GM18498 (cell line): ENCODE measurements around the gene ATP6V0E2.
A peak's percentile ranks its signal among the peaks of the same experiment; 100 is the strongest.

Experiments
- ATAC-seq: cut with Tn5 transposase; IDR thresholded peaks from one replicate; pipeline ENCODE4 v1.9.1; 2021; ENCODE audit warnings: mild to moderate bottlenecking, moderate library complexity; ENCODE audit not compliant: unreplicated experiment

Gene ATP6V0E2

GRCh38 chr7:149861728-149862045, 12.1 kb upstream of the ATP6V0E2 start:
- no peak for ATAC-seq

GRCh38 chr7:149862156-149862555, 11.6 kb upstream of the ATP6V0E2 start:
- no peak for ATAC-seq

GRCh38 chr7:149863500-149863899, 10.3 kb upstream of the ATP6V0E2 start:
- ATAC-seq = no peak

GRCh38 chr7:149864023-149864422, 9.7 kb upstream of the ATP6V0E2 start:
- ATAC-seq = no peak

GRCh38 chr7:149864751-149865150, 9.0 kb upstream of the ATP6V0E2 start:
- ATAC-seq = no peak

GRCh38 chr7:149865437-149865836, 8.3 kb upstream of the ATP6V0E2 start:
- no peak for ATAC-seq

GRCh38 chr7:149866139-149866778, 7.5 kb upstream of the ATP6V0E2 start:
- no peak for ATAC-seq

- ATAC-seq = no peak
Measured at GRCh38 chr7:149866779-149867447, 6.9 kb upstream of the ATP6V0E2 start.

- no peak for ATAC-seq
Measured at GRCh38 chr7:149867762-149868622, 5.8 kb upstream of the ATP6V0E2 start.

- ATAC-seq = no peak
Measured at GRCh38 chr7:149868623-149869290, 5.0 kb upstream of the ATP6V0E2 start.

GRCh38 chr7:149869291-149869650, 4.5 kb upstream of the ATP6V0E2 start:
- ATAC-seq = no peak

- no peak for ATAC-seq
Measured at GRCh38 chr7:149869867-149870266, 3.9 kb upstream of the ATP6V0E2 start.

- ATAC-seq = no peak
Measured at GRCh38 chr7:149870274-149870673, 3.5 kb upstream of the ATP6V0E2 start.

GRCh38 chr7:149870701-149871483, 2.9 kb upstream of the ATP6V0E2 start:
- no peak for ATAC-seq

- no peak for ATAC-seq
Measured at GRCh38 chr7:149871576-149871975, 2.2 kb upstream of the ATP6V0E2 start.

- no peak for ATAC-seq
Measured at GRCh38 chr7:149872419-149873073, 1.2 kb upstream of the ATP6V0E2 start.

GRCh38 chr7:149873970-149874643, 338 bp downstream of the ATP6V0E2 start:
- ATAC-seq = peak; percentile 29

- ATAC-seq = no peak
Measured at GRCh38 chr7:149874644-149875028, 867 bp downstream of the ATP6V0E2 start.

- ATAC-seq = no peak
Measured at GRCh38 chr7:149875396-149875795, 1.6 kb downstream of the ATP6V0E2 start.
